Measurements from ENCODE around the gene SELENOK.

DNA sequence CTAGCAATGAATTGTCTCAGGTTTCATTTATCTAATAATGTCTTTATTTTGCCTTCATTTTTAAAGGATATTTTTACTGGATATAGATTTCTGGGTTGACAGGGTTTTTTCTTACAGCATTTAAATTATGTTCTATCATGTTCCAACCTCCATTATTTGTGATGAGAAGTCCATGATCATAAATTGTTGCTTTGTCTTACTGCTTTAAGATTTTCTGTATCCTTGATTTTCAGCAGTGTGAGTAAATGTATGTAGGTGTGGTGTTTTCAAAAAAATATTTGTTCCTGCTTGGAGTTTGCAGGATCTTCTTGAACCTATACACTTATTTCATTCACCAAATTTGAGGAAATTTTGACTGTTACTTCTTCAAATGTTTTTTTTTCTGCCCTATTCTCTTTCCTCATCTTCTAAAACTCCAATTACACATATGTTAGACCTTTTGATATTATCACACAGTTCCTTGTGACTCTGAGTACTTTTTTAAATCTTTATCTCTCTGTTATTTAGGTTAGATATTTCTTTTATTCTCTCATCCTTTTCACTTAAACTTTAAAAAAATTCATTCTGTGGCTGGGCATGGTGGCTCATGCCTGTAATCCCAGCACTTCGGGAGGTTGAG, 43.7 kb upstream of the SELENOK start:
- TF ChIP-seq, protein P1, sequence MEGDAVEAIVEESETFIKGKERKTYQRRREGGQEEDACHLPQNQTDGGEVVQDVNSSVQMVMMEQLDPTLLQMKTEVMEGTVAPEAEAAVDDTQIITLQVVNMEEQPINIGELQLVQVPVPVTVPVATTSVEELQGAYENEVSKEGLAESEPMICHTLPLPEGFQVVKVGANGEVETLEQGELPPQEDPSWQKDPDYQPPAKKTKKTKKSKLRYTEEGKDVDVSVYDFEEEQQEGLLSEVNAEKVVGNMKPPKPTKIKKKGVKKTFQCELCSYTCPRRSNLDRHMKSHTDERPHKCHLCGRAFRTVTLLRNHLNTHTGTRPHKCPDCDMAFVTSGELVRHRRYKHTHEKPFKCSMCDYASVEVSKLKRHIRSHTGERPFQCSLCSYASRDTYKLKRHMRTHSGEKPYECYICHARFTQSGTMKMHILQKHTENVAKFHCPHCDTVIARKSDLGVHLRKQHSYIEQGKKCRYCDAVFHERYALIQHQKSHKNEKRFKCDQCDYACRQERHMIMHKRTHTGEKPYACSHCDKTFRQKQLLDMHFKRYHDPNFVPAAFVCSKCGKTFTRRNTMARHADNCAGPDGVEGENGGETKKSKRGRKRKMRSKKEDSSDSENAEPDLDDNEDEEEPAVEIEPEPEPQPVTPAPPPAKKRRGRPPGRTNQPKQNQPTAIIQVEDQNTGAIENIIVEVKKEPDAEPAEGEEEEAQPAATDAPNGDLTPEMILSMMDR (IDR thresholded peaks at IDR 0.05), result no peak
- TF ChIP-seq POLR2A (IDR thresholded peaks at IDR 0.05), result no peak

Measured in suprapubic skin (tissue), 3 donors.